GM21526 (cell line): ENCODE results near the gene ZNF888.
"Not testable (repeated sequence)": the region's sequence is repeated elsewhere in the genome, so short reads cannot be mapped to it uniquely, and the experiment has no call there.

Experiments used
- ATAC-seq: cut with Tn5 transposase; IDR thresholded peaks from one replicate; pipeline ENCODE4 v1.9.1; 2021; ENCODE audit warnings: moderate library complexity; ENCODE audit not compliant: unreplicated experiment, low FRiP score

The ZNF888 gene

GRCh38 chr19:52942386-52943133 lies 19.3 kb upstream of the ZNF888 start:
- peak; percentile 87 for ATAC-seq

GRCh38 chr19:52941941-52942385 lies 18.7 kb upstream of the ZNF888 start:
- ATAC-seq = peak; percentile 37

- ATAC-seq = not testable (repeated sequence)
These were observed 18.3 kb upstream of the ZNF888 start for GRCh38 chr19:52941523-52941922.

GRCh38 chr19:52940905-52941304 lies 17.7 kb upstream of the ZNF888 start:
- ATAC-seq = not testable (repeated sequence)

GRCh38 chr19:52938761-52939160 lies 15.5 kb upstream of the ZNF888 start:
- ATAC-seq = no peak

DNA sequence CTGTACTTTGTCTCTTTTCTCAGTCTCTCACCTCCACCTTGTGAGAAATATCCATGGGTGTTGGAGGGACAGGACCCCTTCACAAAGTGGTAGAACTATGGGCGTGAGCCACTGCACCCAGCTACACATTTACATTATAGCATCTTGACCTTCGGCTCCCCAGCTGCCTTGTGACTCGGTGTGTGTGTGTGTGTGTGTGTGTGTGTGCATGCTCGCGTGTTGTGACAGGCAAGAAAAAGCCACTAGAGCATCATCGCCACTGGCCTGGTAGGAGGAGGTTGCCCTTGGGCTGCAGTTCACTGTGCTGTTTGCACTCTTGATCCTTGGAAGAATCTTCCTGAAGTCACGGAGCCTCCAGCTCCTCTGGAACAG lies 13.7 kb upstream of the ZNF888 start:
- no peak for ATAC-seq

- no peak for ATAC-seq
These were observed 13.1 kb upstream of the ZNF888 start for GRCh38 chr19:52936151-52936953.

- no peak for ATAC-seq
These were observed 12.2 kb upstream of the ZNF888 start for GRCh38 chr19:52935434-52935833.

DNA sequence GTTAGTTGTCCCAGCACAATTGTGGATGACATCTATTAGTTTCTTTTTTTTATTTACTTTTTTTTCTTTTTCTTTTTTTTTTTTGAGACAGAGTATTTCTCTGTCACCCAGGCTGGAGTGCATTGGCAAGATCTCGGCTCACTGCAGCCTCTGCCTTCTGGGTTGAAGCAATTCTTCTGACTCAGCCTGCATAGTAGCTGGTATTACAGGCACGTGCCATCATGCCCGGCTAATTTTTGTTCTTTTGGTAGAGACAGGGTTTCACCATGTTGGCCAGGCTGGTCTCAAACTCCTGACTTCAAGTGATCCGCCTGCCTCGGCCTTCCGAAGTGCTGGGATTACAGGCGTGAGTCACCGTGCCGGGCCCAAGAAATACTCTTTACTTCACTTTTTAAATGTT lies 1.4 kb upstream of the ZNF888 start:
- ATAC-seq = not testable (repeated sequence)

DNA sequence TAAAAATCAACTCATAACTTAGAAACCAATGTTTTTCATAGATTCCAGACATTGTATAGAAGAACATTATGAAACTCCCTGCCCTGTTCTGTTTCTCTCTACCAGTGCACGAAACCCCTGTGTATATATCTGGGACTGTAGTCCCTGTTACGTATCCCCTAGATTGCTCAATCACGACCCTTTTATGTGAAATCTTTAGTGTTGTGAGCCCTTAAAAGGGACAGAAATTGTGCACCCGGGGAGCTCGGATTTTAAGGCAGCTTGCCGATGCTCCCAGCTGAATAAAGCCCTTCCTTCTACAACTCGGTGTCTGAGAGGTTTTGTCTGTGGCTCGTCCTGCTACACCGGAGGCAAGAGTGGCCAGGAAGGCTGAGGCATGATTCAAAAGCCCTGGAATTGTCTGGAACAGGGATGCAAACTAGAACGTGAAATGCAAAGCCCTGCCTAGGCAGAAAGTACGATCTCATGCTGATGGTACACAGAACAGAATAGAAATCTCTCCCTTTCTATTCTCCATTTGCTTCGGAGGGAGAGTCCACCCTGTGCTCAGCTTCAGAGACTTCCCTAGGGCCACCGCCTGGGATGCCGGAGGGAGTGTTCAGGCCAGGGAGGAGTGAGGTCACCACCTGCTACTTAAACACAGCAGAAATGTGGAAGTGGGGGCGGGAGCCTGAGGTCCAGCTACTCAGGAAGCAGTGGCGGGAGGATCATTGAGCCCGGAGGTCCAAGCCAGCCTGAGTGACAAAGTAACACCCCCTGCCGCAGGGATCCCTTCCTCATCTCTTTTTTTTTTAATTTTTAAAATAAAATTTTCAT lies 758 bp upstream of the ZNF888 start:
- ATAC-seq = no peak

- no peak for ATAC-seq
These were observed 5.7 kb downstream of the ZNF888 start for GRCh38 chr19:52917531-52917930.

GRCh38 chr19:52910648-52911047 lies 12.6 kb downstream of the ZNF888 start:
- no peak for ATAC-seq

DNA sequence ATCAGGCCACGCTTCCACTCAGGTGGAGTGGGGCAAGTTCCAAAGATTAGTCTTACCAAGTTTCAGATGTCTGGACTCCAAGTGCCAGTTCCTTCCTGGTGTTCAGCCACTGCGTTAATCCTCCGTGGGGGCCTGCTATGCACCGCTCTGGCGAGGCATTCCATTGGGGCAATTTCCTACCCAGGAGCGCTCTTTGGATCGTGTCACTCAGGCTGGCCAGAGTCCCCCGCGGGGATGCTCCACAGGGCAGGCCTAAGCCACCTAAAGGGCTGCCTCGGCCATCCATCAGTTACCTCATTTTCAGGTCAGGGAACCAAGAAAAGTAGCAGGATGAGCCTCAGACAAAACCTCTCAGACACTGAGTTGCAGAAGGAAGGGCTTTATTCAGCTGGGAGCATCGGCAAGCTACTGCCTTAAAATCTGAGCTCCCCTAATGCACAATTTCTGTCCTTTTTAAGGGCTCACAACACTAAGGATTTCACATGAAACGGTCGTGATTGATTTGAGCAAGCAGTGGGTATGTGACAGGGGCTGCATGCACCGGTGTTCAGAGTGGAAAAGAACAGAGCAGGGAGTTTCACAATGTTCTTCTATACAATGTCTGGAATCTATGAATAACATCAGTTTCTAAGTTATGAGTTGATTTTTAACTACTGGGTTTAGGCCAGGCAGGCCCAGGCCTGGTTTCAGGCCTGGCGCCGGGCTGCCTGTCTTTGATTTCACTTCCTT lies 19.0 kb downstream of the ZNF888 start:
- ATAC-seq = not testable (repeated sequence)

DNA sequence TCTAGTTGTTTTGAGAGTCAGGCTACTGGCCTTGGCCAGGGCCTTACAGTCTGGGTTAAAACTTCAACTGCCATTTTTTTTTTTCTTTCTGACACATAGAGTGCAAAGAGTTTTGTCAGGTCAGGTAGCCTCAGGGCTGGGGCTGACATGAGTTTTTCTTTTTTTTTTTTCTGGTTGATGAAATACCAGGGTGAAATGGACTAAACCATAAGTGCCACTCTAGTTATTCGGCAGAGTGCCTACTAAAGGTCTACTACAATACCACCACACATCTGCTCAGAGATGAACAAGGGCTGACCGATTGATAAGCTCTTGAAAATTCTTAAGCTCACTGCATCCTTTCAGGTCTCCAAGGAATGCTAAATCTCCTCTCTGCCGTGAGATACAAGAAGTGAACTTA lies 21.4 kb downstream of the ZNF888 start:
- ATAC-seq = no peak

GRCh38 chr19:52898596-52898995 lies 24.6 kb downstream of the ZNF888 start:
- ATAC-seq = not testable (repeated sequence)

GRCh38 chr19:52898101-52898500 lies 25.1 kb downstream of the ZNF888 start:
- no peak for ATAC-seq

DNA sequence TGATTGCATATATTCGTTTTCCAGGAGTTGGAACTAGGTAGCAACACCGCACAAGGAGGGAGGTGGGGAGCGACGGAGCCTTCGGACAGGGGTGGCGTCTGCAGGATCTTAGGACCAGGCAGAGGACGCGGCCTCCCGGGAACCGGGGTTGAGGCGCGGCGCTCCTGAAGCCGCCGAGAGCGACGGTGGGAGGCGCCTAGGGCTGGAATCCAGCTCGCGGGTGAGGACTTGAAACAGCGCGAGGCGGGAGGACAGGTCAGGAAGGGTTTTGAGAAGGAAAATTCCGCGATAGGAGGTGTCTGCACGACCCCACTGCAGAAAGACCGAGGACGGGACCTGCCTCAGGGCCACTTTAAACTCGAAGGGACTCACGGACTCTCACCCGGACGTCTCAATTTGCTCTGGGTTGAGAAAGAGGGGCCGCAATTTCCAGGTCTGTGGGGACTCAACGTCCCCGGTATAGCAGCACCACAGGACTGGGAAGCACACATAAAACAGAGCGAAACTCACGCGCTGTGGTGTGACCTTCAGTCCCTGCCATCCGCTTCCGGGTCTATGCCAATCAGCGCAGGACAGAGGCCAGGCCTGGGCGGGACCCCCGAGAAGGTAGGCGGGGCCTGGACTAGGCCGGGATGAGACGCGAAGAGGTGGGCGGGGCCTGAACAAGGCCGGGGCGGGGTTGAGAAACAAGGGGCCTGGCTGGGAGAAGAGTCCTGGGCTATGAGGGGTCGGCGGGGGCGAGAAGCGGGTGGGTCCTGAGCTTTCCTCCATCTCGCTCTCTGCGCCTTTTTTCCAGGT lies 25.9 kb downstream of the ZNF888 start, which contains the start of gene ZNF320:
Gene ZNF320 (minus strand): TSS at position 498 of the 798 bp plus-strand sequence. CDS start 7,380 bp downstream, outside the sequence.
- ATAC-seq = peak; percentile 95

DNA sequence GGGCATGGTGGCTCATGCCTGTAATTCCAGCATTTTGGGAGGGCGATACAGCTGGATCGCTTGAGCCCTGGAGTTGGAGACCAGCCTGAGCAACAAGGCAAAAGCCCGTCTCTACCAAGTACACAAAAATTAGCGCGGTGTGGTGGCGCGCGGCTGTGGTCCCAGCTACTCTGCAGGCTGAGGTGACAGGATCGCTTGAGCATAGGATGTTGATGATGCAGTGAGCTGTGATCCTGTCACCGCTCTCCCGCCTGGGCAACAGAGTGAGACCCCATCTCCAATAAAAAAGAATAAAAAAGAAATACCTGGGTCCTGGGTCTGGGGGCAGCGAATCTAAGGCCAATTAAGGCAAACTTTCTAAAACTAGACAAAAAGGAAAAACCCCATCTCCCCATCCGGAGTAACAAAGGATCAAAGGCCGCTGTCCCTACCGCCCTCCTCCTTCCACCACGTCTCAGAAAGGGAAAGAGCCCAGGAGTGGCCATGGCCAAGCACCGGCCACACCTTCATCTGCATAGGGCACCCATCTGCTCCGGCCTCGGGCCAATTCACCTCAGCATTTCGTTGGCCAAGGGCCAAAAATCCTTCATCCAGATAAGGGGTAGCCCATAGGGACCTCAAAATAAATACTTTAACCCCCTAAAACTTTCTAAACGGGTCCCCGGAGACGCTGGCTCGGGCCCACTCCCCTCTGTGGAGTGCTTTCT lies 26.6 kb downstream of the ZNF888 start:
- ATAC-seq = no peak

DNA sequence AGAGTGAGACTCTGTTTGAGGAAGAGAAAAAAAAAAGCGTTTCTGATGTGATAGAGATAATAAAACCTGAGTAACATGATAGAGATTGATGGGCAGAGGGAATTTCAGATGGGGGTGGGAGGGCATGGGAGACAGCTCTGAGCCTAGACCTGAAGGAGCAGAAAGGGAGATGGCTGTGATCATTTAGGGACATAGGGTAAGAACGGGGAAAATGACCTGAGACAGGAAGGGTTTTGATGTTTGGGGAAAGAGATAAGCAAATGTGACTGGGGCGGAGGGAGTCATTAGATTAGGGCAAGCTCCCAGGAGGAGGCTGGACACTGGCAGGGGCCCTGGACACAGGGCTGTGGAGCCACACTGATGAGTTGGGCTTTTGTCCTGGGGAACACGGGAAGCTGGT lies 31.9 kb downstream of the ZNF888 start:
- no peak for ATAC-seq
